Measurements from ENCODE around the gene TSPAN9.

DNA sequence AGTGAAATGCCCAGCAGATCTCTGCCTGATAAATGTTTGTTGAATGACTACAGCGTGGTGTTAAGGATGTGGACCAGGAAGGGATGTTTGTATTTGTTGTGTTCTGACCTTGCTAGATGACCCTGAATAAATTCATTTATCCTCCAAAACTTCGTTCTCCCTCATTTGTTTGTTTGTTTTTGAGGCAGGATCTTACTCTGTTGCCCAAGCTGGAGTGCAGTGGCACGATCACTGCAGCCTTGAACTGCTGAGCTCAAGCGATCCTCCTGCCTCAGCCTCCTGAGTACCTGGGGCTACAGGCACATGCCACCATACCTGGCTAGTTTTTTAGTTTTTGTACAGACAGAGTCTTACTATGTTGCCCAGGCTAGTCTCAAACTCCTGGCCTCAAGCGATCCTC lies 96.7 kb downstream of the TSPAN9 start:
- TF ChIP-seq, protein P1, sequence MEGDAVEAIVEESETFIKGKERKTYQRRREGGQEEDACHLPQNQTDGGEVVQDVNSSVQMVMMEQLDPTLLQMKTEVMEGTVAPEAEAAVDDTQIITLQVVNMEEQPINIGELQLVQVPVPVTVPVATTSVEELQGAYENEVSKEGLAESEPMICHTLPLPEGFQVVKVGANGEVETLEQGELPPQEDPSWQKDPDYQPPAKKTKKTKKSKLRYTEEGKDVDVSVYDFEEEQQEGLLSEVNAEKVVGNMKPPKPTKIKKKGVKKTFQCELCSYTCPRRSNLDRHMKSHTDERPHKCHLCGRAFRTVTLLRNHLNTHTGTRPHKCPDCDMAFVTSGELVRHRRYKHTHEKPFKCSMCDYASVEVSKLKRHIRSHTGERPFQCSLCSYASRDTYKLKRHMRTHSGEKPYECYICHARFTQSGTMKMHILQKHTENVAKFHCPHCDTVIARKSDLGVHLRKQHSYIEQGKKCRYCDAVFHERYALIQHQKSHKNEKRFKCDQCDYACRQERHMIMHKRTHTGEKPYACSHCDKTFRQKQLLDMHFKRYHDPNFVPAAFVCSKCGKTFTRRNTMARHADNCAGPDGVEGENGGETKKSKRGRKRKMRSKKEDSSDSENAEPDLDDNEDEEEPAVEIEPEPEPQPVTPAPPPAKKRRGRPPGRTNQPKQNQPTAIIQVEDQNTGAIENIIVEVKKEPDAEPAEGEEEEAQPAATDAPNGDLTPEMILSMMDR (IDR thresholded peaks at IDR 0.05): no peak
- TF ChIP-seq POLR2A (IDR thresholded peaks at IDR 0.05): no peak
